ENCODE measurements around the gene MTHFD1. TPM values are rescaled to one million over a fixed set of nuclear protein-coding genes. Genes with fewer than 3 reads are reported as not detected.

Gene MTHFD1
- total and polyA plus RNA-seq, 2 of the 4 experiments (the other 2 are of a cell fraction) = 32.2 to 64.9 TPM

GRCh38 chr14:64400829-64401459 lies 12.8 kb downstream of the MTHFD1 start:
- Histone ChIP-seq H3K79me1 (ENCODE audit: low read depth in 1 of 2, low read length in 2 of 2) (peaks cover 3 to 8% of the 10 kb centered on the region in 2 experiments; a peak in 3 of 4 replicates), H2BK15ac (ENCODE audit: low read depth, low read length) (no peak overlapping the region), H4K5ac (ENCODE audit: low read depth, low read length) (no peak overlapping the region), H3K9ac (ENCODE audit: low read depth, low read length) (no peak overlapping the region), H3K56ac (ENCODE audit: extremely low read depth, insufficient read depth, low read length) (no peak overlapping the region), H2BK20ac (ENCODE audit: low read depth, low read length) (no peak overlapping the region), H3K18ac (ENCODE audit: low read depth, low read length) (no peak overlapping the region), H3K27ac (ENCODE audit: insufficient read depth, low read length) (no peak overlapping the region), H2BK120ac (ENCODE audit: low read depth, low read length) (no peak overlapping the region), H3K9me1 (ENCODE audit: insufficient read depth, low read length) (no peaks in the 10 kb centered on the region), H2BK5ac (ENCODE audit: low read depth, low read length, poor library complexity, severe bottlenecking) (no peak overlapping the region), H2AFZ (replicated peaks; ENCODE audit: low read length, poor library complexity) (no peak overlapping the region), H4K8ac (ENCODE audit: low read depth in 2 of 2, low read length in 2 of 2) (no peak overlapping the region), H4K20me1 (ENCODE audit: insufficient read depth, low read length) (no peaks in the 10 kb centered on the region), H3K9me3 (ENCODE audit: control insufficient read depth, insufficient read depth, low read length) (no peaks in the 10 kb centered on the region), H2AK9ac (replicated peaks; ENCODE audit: low read depth, low read length, poor library complexity) (no peak overlapping the region), H3K4me3 (ENCODE audit: insufficient read depth, low read depth, low read length) (no peak overlapping the region), H4K91ac (ENCODE audit: insufficient read depth, low read depth, low read length) (no peak overlapping the region), H3K23ac (ENCODE audit: low read depth, low read length) (no peak overlapping the region), H2AK5ac (ENCODE audit: low read depth, low read length) (no peak overlapping the region), H3K4me1 (ENCODE audit: control insufficient read depth, insufficient read depth, low read length) (no peaks in the 10 kb centered on the region), H3K4ac (ENCODE audit: low read depth, low read length) (no peak overlapping the region), H3K14ac (replicated peaks; ENCODE audit: low read depth, low read length) (no peak overlapping the region), H3K36me3 (ENCODE audit: control insufficient read depth, insufficient read depth, low read length) (no peaks in the 10 kb centered on the region), H3K27me3 (ENCODE audit: control insufficient read depth, insufficient read depth, low read length) (no peaks in the 10 kb centered on the region), H3K4me2 (ENCODE audit: low read depth, low read length) (no peak overlapping the region)
- no TSS peak for BruUV-seq (replicated peaks)
- intact Hi-C loops (cut with micrococcal nuclease) (no loop called here), in situ Hi-C loops (cut with MboI; ENCODE audit: low sequenced_read_pairs) (no loop called here), dilution Hi-C loops (cut with HindIII; ENCODE audit: low sequenced_read_pairs, unreplicated experiment) (no loop called here)
- WGBS, 2 experiments (ENCODE audit: extremely low coverage in 2 of 2, insufficient read length in 1 of 2) = no CpG with 5 or more reads among the region's 6 CpGs
- ATAC-seq (ENCODE audit: low read depth) (peak; percentile 21; the same call in 1 of the 2 replicates), DNase-seq (no peak)
- ChIA-PET POLR2A (ENCODE audit: unreplicated experiment) (no interaction called here), CTCF (interaction anchor here (0.7 kb wide), 1 partner anchor 82 kb away, joined by 3 read pairs; no protein-coding TSS in a partner anchor)
- TF ChIP-seq MXI1 (IDR thresholded peaks at IDR 0.05; ENCODE audit: borderline replicate concordance, low read depth, low read length) (no peak), CEBPB (IDR thresholded peaks at IDR 0.05; ENCODE audit: low read depth, low read length) (0 out of 2 replicates have a peak, but pooled peaks have one; percentile 15), MAZ (IDR thresholded peaks at IDR 0.05; ENCODE audit: borderline replicate concordance, low read depth, low read length) (no peak), FOS (IDR thresholded peaks at IDR 0.05; ENCODE audit: low read depth, low read length) (no peak), RCOR1 (IDR thresholded peaks at IDR 0.05; ENCODE audit: insufficient replicate concordance, low read length) (no peak), SMC3 (IDR thresholded peaks at IDR 0.05; ENCODE audit: low read depth, low read length) (no peak), MAFK (IDR thresholded peaks at IDR 0.05; ENCODE audit: low read depth, low read length) (no peak), ELK1 (IDR thresholded peaks at IDR 0.05; ENCODE audit: borderline replicate concordance, low read depth, low read length) (no peak)

All from IMR-90 (cell line).